ENCODE data around the gene HOXA10.

HOXA10 gene

DNA sequence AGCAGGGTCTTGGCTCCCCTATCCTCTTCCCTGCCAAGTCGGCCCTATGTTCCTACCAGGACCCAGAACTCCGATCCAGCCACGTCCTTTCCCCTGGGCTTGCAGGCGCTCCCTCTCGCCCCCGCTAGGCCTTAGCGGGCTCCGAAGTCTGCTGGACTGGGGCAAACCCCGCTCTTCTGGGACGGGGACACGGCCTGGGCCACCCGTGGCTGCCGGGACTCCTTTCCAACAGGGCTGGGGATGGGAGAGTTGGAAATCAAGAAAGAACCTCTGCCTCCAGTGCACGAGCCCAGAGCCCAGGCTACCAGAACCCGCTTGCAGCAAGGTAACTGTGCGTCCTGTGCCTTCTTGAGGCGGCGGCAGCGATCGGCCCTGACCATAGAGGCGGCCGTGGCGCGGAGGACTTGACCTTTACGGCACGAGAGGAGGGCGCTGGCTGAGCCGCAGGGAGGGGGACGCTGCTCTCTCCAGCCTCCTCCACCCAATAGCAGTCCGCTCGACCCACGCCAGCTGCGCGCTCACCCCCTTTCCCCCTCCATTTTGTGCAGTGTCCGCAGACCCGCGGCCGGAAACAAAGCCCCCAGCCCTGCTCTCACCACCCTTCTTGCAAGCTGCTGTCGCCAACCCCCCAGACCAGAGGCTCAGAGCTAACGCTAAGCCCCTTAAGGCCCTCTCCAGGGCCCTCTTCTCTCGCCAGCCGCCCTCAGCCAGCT lies 17.9 kb upstream of the HOXA10 start:
- H3K27ac ChIP-seq = no peak overlapping the region
- no peaks in the 10 kb centered on the region; the same call in 1 of the 2 replicates for H3K9me3 ChIP-seq
- no peak overlapping the region for H3K4me3 ChIP-seq
- no peak overlapping the region for H3K4me2 ChIP-seq
- H3K36me3 ChIP-seq = no peaks in the 10 kb centered on the region
- peaks cover 100% of the 10 kb centered on the region for H3K27me3 ChIP-seq
- H3K9ac ChIP-seq = no peak overlapping the region
- H4K20me1 ChIP-seq = peaks cover 97% of the 10 kb centered on the region
- no peak for TF ChIP-seq Cebpa-rat (IDR thresholded peaks at IDR 0.05)
- no peaks in the 10 kb centered on the region for H3K4me1 ChIP-seq

DNA sequence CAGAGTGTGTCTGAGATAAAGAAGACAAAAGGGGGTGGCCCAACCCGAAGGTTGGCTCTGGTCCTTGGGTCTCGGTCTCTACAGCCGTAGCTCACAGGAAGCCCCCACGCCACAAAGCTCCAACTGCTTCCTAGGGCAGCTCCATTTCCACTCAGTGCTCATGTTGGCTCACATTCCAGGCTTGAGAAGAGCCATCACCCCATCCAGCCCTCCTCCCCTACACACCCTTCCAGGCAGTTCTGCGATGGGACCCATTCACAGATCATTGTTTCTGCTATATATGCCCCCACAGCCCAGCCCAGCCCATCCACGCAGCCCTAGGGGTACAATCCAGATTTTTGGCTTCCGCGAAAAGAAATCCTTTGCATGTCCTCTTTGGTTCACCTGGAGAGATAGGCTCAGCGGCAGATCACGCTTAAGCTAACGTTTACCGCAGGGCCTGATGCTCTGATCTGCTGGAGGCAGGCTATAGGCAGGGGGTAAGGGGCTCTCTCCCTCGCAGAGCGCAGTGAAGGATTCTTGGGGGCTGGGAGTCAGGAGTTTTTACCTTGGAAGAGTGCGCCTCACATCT lies 17.1 kb upstream of the HOXA10 start:
- no peaks in the 10 kb centered on the region for H3K4me1 ChIP-seq

DNA sequence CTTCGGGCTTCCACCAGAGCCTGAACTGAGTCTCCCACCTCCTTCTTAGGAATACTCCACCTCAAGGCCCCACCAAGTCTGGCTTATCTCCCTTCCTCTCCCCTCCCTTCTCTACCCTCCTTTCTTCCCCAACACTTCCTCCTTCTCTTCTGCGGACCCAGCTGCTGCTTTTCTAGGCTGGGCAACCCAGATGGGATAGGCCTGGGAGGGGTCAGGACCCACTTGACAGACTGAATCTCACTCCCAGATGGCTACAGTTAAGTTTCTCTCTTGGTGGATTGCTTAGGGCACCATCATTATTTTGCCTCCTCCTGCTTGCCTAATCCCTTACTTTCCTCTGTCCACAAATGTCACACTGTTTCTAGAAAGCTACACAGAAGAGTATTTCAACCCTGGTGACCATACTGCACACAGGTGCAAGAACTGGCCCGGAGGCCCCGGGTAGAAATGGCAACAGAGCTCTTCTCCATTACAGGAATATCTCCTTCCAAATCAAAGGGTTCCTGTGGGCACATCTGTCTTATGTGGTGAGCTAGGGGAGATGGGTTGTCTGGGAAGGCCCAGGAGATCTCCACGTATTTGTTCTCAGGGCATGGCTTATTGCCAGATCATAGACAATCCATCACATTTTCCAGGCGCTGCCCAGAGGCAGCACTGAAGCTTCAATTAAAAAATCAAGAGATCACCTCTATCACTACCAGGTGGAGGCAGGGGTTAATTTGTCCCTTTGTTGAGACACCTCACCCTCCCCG lies 16.1 kb upstream of the HOXA10 start:
- Histone ChIP-seq H3K36me3 (no peaks in the 10 kb centered on the region), H3K27me3 (peaks cover 100% of the 10 kb centered on the region), H3K27ac (no peak overlapping the region), H3K4me2 (no peak overlapping the region), H3K4me1 (no peaks in the 10 kb centered on the region), H4K20me1 (peaks cover 100% of the 10 kb centered on the region), H3K9ac (no peak overlapping the region), H3K9me3 (no peaks in the 10 kb centered on the region; the same call in 1 of the 2 replicates), H3K4me3 (no peak overlapping the region)
- TF ChIP-seq Cebpa-rat (IDR thresholded peaks at IDR 0.05) = no peak

More for the DNA sequence above, 17.1 kb upstream of the HOXA10 start:
- Histone ChIP-seq H3K4me2 (no peak overlapping the region), H3K27ac (no peak overlapping the region), H3K27me3 (peaks cover 100% of the 10 kb centered on the region), H3K36me3 (no peaks in the 10 kb centered on the region), H3K4me3 (no peak overlapping the region), H3K9me3 (no peaks in the 10 kb centered on the region; the same call in 1 of the 2 replicates), H3K9ac (no peak overlapping the region), H4K20me1 (peaks cover 97% of the 10 kb centered on the region)
- no peak for TF ChIP-seq Cebpa-rat (IDR thresholded peaks at IDR 0.05)

DNA sequence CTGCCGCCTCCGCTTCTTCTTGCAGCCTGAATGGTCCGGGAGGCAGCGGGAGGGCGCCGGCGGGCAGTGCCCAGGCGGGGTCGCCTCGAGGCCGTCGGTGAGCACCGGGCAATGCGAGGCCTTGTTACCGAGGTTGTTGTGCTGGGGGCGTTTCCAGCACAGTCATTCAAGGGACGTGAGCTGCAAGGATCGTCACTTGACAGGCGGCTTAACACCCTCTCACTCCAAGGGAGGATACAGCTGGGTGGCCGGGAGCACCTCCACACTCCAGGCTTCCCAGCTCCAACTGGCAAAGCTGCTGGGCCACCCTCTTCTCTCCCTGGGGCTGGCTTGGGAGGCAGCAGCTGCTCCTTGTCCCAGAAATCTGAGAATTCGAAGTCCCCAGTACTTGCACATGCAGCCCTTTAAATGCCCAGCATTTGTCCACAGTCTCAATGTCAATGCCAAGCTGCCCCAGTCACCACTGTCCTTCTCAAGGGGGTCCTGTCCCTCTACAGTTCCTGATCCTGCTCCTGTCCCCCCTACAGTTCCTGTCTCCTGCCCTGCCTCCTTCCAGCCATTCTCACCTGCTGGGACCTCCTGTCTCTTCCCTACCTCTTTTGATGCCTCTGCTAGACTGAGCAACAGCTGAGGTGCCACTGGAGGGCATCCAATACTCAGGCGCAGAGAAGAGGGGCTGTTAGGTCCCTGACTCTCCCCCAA lies 15.3 kb upstream of the HOXA10 start:
- H3K4me2 ChIP-seq = no peak overlapping the region
- H3K9me3 ChIP-seq = no peaks in the 10 kb centered on the region; the same call in 1 of the 2 replicates
- H3K36me3 ChIP-seq = no peaks in the 10 kb centered on the region
- H3K27me3 ChIP-seq = peaks cover 100% of the 10 kb centered on the region
- H3K4me1 ChIP-seq = no peaks in the 10 kb centered on the region
- H4K20me1 ChIP-seq = peaks cover 100% of the 10 kb centered on the region
- H3K9ac ChIP-seq = no peak overlapping the region
- no peak overlapping the region for H3K4me3 ChIP-seq
- TF ChIP-seq Cebpa-rat (IDR thresholded peaks at IDR 0.05) = no peak
- H3K27ac ChIP-seq = no peak overlapping the region

DNA sequence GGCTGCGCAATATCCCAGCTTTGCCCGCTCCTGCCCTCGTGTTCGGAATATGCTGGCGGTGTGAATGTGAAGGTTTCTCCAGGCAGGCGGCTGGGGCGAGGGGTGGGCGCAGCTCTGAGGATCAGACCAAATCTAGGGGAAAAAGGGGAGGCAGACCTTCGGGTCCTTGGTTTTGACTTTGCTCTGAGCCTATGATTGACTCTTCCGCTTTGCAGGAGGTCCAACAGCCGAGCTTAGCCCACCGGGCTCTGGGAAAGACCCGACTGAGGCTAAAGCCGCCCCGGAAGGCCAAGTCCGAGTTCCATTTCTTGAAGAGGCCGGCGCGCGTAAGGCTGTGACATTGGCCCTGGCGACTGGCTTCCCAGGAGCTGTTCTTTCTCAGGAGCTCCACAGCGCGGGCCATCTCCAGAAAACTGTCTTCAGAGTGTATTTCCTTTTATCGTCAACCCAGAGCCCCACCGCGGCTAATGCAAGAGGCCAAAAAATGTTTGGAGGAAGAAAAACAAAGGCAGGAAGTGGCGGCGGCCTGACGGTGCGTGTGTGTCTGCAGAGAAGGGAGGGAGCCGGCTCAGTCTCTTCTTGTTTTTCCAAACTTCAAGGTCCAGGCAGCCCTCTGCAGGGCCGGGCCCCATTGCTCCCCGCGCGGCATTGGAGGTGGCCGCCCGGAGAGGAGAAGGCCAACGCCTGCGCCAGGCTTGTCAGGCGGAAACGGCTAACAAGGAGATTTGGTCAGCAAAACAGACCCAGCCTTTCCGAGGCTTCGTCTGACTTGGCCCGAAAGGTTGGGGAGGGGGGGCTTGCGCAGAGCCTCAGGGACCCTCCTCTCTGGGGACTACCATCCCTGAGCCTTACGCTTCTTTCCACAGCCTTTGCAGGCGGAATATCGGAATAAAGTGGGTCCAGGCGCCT lies 14.5 kb upstream of the HOXA10 start:
- peaks cover 100% of the 10 kb centered on the region for H3K27me3 ChIP-seq
- H3K27ac ChIP-seq = no peak overlapping the region

DNA sequence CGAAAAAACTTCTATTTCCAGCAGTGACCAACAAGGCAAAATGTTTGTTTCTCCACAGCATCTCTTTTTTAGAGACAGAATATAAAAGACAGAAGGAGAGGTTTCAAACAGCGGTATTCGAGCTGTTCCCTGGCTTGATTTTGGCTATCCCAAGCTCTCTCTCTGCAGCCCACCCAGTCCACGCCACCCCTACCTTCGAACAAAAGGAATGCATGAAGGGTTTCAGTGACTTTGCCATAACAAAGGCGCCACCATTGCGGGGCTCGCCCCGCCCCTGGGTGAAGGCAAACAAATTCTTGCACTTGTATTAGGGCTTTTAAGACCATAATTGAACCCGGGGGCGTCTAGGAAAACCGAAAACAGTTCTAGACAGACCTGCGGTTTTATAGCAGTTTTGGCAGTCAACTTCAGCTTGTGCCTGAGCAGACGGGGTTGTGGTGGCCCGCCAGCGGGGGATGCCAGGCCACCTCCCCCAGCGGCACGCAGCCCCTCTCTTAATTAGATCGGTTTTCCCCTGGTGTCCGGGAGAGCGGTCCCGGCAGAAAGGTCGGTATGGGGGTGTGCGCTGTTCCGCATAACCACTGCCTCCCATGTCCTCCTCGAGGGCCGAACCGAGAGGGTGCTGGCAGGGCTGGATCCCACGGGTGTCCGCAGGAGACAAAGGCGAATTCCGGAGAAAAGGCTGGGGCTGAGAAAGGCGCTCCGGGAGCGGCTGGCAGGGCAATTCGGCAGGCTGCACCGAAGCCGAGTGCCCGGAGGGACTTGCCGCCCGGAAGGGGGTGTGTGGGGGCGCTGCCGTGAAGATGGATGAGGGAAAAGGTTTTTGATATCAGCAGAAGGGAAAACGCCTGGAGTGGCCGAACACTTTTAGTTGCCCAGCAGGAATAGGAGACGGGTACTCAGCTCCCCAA lies 13.6 kb upstream of the HOXA10 start:
- Histone ChIP-seq H3K4me2 (no peak overlapping the region), H3K27ac (no peak overlapping the region), H3K4me1 (no peaks in the 10 kb centered on the region), H3K36me3 (no peaks in the 10 kb centered on the region), H3K9me3 (no peaks in the 10 kb centered on the region; the same call in 1 of the 2 replicates), H3K9ac (no peak overlapping the region), H3K4me3 (no peak overlapping the region), H4K20me1 (peaks cover 100% of the 10 kb centered on the region), H3K27me3 (peaks cover 100% of the 10 kb centered on the region)
- TF ChIP-seq Cebpa-rat (IDR thresholded peaks at IDR 0.05) = no peak

More for the DNA sequence above, 14.5 kb upstream of the HOXA10 start:
- Histone ChIP-seq H3K9ac (no peak overlapping the region), H3K4me2 (no peak overlapping the region), H3K9me3 (no peaks in the 10 kb centered on the region; the same call in 1 of the 2 replicates), H3K36me3 (no peaks in the 10 kb centered on the region), H3K4me3 (no peak overlapping the region), H4K20me1 (peaks cover 100% of the 10 kb centered on the region), H3K4me1 (no peaks in the 10 kb centered on the region)
- TF ChIP-seq Cebpa-rat (IDR thresholded peaks at IDR 0.05) = no peak

DNA sequence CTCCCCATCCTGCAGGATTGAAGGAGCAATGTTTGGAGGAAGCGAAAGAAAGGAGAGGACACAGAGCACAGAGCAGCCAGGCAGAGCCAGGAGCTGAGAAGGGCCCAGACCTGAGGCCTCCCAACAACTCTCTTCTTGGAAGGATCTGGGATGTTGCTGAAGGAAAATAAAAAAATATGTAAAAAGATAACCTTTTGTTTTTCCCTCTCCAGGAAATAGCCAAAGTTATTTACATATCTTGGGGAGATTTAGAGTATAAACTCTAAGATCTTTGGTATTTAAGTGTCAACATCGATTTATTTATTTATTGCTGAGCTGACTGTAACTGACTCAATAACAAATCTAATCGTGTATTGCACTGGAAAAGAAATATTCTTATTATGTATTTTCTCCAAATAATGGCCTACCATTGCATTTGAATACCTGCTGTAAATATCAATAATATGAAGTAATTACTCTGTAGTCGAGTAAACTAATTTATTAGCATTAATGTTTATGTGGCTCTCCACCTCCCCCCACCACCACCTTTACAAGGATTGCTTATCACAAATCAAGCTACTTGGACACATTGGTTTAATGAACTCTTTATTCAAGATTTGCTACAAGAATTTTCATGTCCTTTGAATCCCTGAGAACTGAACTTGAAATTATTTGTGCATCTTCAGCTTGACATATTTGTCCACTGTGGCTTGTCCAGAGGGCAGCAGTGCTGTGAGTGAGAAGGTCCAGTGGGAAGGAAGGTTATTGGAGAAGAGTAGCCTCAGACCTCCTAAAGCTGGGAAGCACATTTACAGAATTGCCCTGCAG lies 12.8 kb upstream of the HOXA10 start:
- peaks cover 100% of the 10 kb centered on the region for H3K27me3 ChIP-seq

More for the DNA sequence above, 12.8 kb upstream of the HOXA10 start:
- no peak overlapping the region for H3K4me3 ChIP-seq
- TF ChIP-seq Cebpa-rat (IDR thresholded peaks at IDR 0.05) = no peak
- H4K20me1 ChIP-seq = peaks cover 100% of the 10 kb centered on the region
- no peaks in the 10 kb centered on the region; the same call in 1 of the 2 replicates for H3K9me3 ChIP-seq
- H3K9ac ChIP-seq = no peak overlapping the region
- no peak overlapping the region for H3K4me2 ChIP-seq
- H3K4me1 ChIP-seq = no peaks in the 10 kb centered on the region
- H3K27ac ChIP-seq = no peak overlapping the region
- H3K36me3 ChIP-seq = no peaks in the 10 kb centered on the region

Measured in BLaER1 (cell line).